ENCODE data around the gene AQP1. TPM values are rescaled to one million over a fixed set of nuclear protein-coding genes. Genes with fewer than 3 reads are reported as not detected.

AQP1 gene
- total RNA-seq, 5 donors from 2014 or later (not counting 1 experiment from before 2014, with no cell fraction given): 0.13 to 1.9 (median 0.79) TPM

DNA sequence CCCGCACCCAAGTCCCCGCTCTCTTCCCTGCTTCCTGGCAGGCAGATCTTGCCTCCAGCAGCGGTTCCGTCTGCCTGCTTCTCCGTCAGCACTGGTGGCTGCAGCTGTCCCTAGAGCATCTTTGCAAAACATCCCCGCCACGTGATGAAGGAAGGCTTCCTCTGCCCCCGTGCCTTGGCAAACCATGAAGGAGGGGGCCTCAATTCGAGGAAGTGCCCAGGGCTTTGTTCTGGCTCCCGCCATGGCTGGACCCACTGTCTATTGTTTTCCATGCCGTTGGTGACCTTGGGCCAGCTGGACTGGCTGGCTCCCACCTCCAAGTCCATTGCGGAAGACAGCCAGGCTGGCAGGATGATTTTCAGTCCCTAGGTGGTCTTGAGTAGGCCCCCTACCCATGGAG is 13.2 kb upstream of the AQP1 start:
- H3K27me3 ChIP-seq (replicated peaks in 1 of 2; ENCODE audit: control insufficient read depth in 2 of 2, extremely low read depth in 1 of 2, insufficient read depth in 2 of 2, low read length in 1 of 2): peaks cover 0 to 17% of the 10 kb centered on the region in 2 experiments
- H3K4me1 ChIP-seq (ENCODE audit: control insufficient read depth in 1 of 2, extremely low read depth in 1 of 2, insufficient read depth in 2 of 2, low read length in 2 of 2): no peaks in the 10 kb centered on the region
- no peaks in the 10 kb centered on the region for H3K9me3 ChIP-seq
- Mint-ChIP-seq H3K4me1 (no peaks in the 10 kb centered on the region), H3K4me3 (no peak overlapping the region), H3K27ac (no peak overlapping the region), H3K36me3 (no peaks in the 10 kb centered on the region), H3K9me3 (no peaks in the 10 kb centered on the region), H3K27me3 (no peaks in the 10 kb centered on the region)
- WGBS (ENCODE audit: insufficient coverage): 70% methylated on average over 9 of the region's 12 CpGs
- ATAC-seq (replicated peaks in 1 of 4): no peak
- no peak for DNase-seq
- ChIA-PET CTCF (interaction anchor here in 1 of 2 donors (0.5 to 0.7 kb wide), 3 partner anchors 32 to 43 kb away, joined by 4 to 7 read pairs (median 4); no protein-coding TSS in a partner anchor), POLR2A (no interaction called here)
- H3K4me3 ChIP-seq (ENCODE audit: control insufficient read depth in 1 of 2, extremely low read depth in 1 of 2, low read length in 1 of 2): no peak overlapping the region
- no peaks in the 10 kb centered on the region for H3K36me3 ChIP-seq (ENCODE audit: control insufficient read depth in 2 of 2, extremely low read depth in 1 of 2, insufficient read depth in 1 of 2, low read length in 1 of 2)
- H3K27ac ChIP-seq (ENCODE audit: low read length): no peak overlapping the region

DNA sequence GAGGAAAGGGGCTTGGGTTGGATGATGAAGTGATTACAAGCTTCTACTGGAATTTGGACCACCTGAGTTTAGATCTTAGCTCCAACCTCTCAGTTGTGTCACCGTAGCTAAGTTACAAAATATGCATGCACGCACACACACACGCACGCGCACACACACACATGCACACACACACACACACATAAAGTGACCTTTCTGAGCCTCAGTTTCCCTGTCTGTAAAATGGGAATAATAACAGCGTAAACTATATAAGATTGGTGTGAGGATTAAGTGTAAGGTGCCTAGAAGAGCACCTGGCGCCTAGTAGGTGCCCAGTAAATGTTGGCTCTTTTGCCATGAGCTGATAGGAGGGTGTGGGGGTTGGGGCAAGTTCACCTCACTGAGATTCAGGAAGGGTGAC is 12.6 kb upstream of the AQP1 start:
- no peak overlapping the region for H3K27ac Mint-ChIP-seq

DNA sequence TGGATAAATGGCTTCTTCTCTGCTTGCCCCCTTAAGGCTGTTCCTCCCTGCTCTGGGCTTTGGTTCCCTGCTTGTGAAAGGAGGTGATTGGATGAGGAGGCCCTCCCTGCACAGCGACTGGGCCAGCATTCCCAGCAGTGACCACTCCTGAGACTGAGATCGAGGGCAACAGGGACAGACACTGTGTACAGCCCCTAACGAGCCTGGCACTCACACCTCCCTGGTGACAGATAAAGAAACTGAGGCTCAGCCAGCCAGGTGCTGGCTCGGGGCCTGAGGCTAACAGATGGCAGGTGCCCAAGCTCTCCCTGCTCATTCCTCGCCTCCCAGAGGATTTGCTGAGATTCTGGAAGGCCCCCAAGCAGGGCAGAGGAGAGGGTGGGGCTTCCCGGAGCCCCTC is 12.0 kb upstream of the AQP1 start:
- ATAC-seq (replicated peaks in 1 of 4) (no peak), DNase-seq (no peak)
- Mint-ChIP-seq H3K9me3 (no peaks in the 10 kb centered on the region), H3K36me3 (no peaks in the 10 kb centered on the region), H3K4me1 (no peaks in the 10 kb centered on the region), H3K4me3 (no peak overlapping the region), H3K27me3 (no peaks in the 10 kb centered on the region), H3K27ac (no peak overlapping the region)
- Histone ChIP-seq H3K27ac (ENCODE audit: low read length) (no peak overlapping the region), H3K36me3 (ENCODE audit: control insufficient read depth in 2 of 2, extremely low read depth in 1 of 2, insufficient read depth in 1 of 2, low read length in 1 of 2) (no peaks in the 10 kb centered on the region), H3K4me1 (ENCODE audit: control insufficient read depth in 1 of 2, extremely low read depth in 1 of 2, insufficient read depth in 2 of 2, low read length in 2 of 2) (no peaks in the 10 kb centered on the region), H3K9me3 (no peaks in the 10 kb centered on the region), H3K4me3 (ENCODE audit: control insufficient read depth in 1 of 2, extremely low read depth in 1 of 2, low read length in 1 of 2) (no peak overlapping the region), H3K27me3 (replicated peaks in 1 of 2; ENCODE audit: control insufficient read depth in 2 of 2, extremely low read depth in 1 of 2, insufficient read depth in 2 of 2, low read length in 1 of 2) (peaks cover 0 to 14% of the 10 kb centered on the region in 2 experiments)
- 67% methylated on average over 3 of the region's 6 CpGs for whole genome bisulfite sequencing (ENCODE audit: insufficient coverage)
- ChIA-PET POLR2A (no interaction called here), CTCF (no interaction called here)

More for the DNA sequence above, 12.6 kb upstream of the AQP1 start:
- Histone ChIP-seq H3K27ac (ENCODE audit: low read length) (no peak overlapping the region), H3K9me3 (no peaks in the 10 kb centered on the region), H3K4me1 (ENCODE audit: control insufficient read depth in 1 of 2, extremely low read depth in 1 of 2, insufficient read depth in 2 of 2, low read length in 2 of 2) (no peaks in the 10 kb centered on the region), H3K27me3 (replicated peaks in 1 of 2; ENCODE audit: control insufficient read depth in 2 of 2, extremely low read depth in 1 of 2, insufficient read depth in 2 of 2, low read length in 1 of 2) (peaks cover 0 to 17% of the 10 kb centered on the region in 2 experiments), H3K36me3 (ENCODE audit: control insufficient read depth in 2 of 2, extremely low read depth in 1 of 2, insufficient read depth in 1 of 2, low read length in 1 of 2) (no peaks in the 10 kb centered on the region), H3K4me3 (ENCODE audit: control insufficient read depth in 1 of 2, extremely low read depth in 1 of 2, low read length in 1 of 2) (no peak overlapping the region)
- no peaks in the 10 kb centered on the region for H3K36me3 Mint-ChIP-seq
- no peak for DNase-seq
- ChIA-PET POLR2A (no interaction called here), CTCF (no interaction called here)
- H3K4me1 Mint-ChIP-seq: no peaks in the 10 kb centered on the region
- H3K4me3 Mint-ChIP-seq: no peak overlapping the region
- no peak for ATAC-seq (replicated peaks in 1 of 4)
- no peaks in the 10 kb centered on the region for H3K9me3 Mint-ChIP-seq
- H3K27me3 Mint-ChIP-seq: no peaks in the 10 kb centered on the region
- WGBS (ENCODE audit: insufficient coverage): 78% methylated on average over 1 of the region's 7 CpGs

DNA sequence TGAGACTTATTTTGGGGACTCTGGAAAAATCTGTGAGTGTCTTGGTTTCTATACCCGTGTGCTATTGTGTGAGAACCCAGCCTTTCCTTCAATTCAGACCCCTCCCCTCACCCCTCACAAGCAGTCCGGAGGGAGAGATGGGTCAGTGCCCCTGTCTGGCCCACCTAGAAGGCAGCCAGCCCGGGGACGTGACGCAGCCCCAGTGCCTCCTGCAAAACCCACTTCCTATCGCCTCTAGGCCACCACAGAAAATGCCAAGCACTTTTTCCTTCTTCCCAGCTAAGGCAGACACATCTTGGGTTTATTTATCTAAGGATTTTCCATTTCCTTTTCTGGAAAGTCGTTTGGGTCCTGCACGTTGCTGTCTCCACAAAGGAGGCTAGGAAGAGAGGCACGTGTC is 11.6 kb upstream of the AQP1 start:
- Histone ChIP-seq H3K4me3 (ENCODE audit: control insufficient read depth in 1 of 2, extremely low read depth in 1 of 2, low read length in 1 of 2) (no peak overlapping the region), H3K4me1 (ENCODE audit: control insufficient read depth in 1 of 2, extremely low read depth in 1 of 2, insufficient read depth in 2 of 2, low read length in 2 of 2) (no peaks in the 10 kb centered on the region), H3K27ac (ENCODE audit: low read length) (no peak overlapping the region), H3K36me3 (ENCODE audit: control insufficient read depth in 2 of 2, extremely low read depth in 1 of 2, insufficient read depth in 1 of 2, low read length in 1 of 2) (no peaks in the 10 kb centered on the region), H3K27me3 (replicated peaks in 1 of 2; ENCODE audit: control insufficient read depth in 2 of 2, extremely low read depth in 1 of 2, insufficient read depth in 2 of 2, low read length in 1 of 2) (peaks cover 0 to 11% of the 10 kb centered on the region in 2 experiments), H3K9me3 (no peaks in the 10 kb centered on the region)
- no peak for ATAC-seq (replicated peaks in 1 of 4)
- H3K9me3 Mint-ChIP-seq: no peaks in the 10 kb centered on the region
- ChIA-PET CTCF (no interaction called here), POLR2A (no interaction called here)
- no peak overlapping the region for H3K27ac Mint-ChIP-seq
- DNase-seq: no peak
- no peaks in the 10 kb centered on the region for H3K4me1 Mint-ChIP-seq
- WGBS (ENCODE audit: insufficient coverage): 54% methylated on average over 6 of the region's 9 CpGs
- H3K36me3 Mint-ChIP-seq: no peaks in the 10 kb centered on the region
- no peak overlapping the region for H3K4me3 Mint-ChIP-seq
- no peaks in the 10 kb centered on the region for H3K27me3 Mint-ChIP-seq

DNA sequence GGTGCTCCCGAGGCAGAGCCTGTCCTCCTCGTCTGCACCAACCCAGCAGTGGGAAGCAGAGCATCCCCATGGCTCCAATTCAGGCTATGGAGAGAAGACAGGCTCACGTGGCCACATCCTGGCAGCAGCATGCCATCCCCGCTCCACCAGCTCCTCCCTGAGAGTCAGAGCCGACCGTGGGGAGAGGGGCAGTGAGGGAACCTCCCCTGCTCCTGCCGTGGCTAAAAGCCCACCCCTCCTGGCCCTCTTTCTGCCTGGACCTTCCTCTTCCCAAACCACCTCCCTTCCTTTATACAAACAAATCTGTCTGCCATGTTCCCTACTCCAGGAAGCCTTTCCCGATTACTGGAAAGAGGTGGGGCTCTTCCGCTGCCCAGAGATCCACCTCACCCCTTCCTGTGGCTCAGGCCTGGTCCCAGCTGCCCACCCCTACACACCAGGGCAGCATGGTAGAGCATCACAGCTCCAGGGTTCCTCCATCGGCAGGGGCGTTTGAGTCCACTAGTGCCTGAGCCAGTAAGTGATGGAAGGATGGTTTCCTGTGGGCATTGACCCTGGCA is 10.8 kb upstream of the AQP1 start:
- ChIA-PET POLR2A (no interaction called here), CTCF (no interaction called here)
- Mint-ChIP-seq H3K9me3 (no peaks in the 10 kb centered on the region), H3K27ac (no peak overlapping the region), H3K36me3 (no peaks in the 10 kb centered on the region), H3K27me3 (no peaks in the 10 kb centered on the region), H3K4me1 (no peaks in the 10 kb centered on the region), H3K4me3 (no peak overlapping the region)
- Histone ChIP-seq H3K36me3 (ENCODE audit: control insufficient read depth in 2 of 2, extremely low read depth in 1 of 2, insufficient read depth in 1 of 2, low read length in 1 of 2) (no peaks in the 10 kb centered on the region), H3K4me1 (ENCODE audit: control insufficient read depth in 1 of 2, extremely low read depth in 1 of 2, insufficient read depth in 2 of 2, low read length in 2 of 2) (no peaks in the 10 kb centered on the region), H3K27ac (ENCODE audit: low read length) (no peak overlapping the region), H3K27me3 (replicated peaks in 1 of 2; ENCODE audit: control insufficient read depth in 2 of 2, extremely low read depth in 1 of 2, insufficient read depth in 2 of 2, low read length in 1 of 2) (peaks cover 0 to 11% of the 10 kb centered on the region in 2 experiments), H3K9me3 (no peaks in the 10 kb centered on the region), H3K4me3 (ENCODE audit: control insufficient read depth in 1 of 2, extremely low read depth in 1 of 2, low read length in 1 of 2) (no peak overlapping the region)
- 64% methylated on average over 2 of the region's 11 CpGs for WGBS (ENCODE audit: insufficient coverage)
- no peak for ATAC-seq (replicated peaks in 1 of 4)
- no peak for DNase-seq

DNA sequence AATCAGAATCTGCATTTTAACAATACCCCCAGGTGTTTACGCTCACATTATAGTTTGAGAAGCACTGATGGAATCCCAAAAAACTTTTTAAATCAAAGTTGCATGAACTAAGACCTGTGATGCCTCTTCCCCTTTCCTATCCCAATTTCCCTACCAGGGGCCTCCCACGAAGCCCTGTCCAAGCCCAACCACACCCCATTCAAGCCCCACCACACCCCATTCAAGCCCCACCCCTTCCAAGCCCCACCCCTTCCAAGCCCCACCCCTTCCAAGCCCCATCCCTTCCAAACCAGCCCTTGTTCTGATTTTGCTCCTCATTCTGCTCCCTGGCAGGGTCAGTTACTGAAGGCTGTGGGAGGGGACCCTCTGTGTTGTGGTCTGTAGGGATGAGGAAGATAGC is 9.8 kb upstream of the AQP1 start:
- no peaks in the 10 kb centered on the region for H3K4me1 ChIP-seq (ENCODE audit: control insufficient read depth in 1 of 2, extremely low read depth in 1 of 2, insufficient read depth in 2 of 2, low read length in 2 of 2)
- ATAC-seq (replicated peaks in 1 of 4) (no peak), DNase-seq (no peak)
- no peaks in the 10 kb centered on the region for H3K9me3 ChIP-seq
- 100% methylated on average over 1 of the region's 2 CpGs for WGBS (ENCODE audit: insufficient coverage)
- no peaks in the 10 kb centered on the region for H3K36me3 ChIP-seq (ENCODE audit: control insufficient read depth in 2 of 2, extremely low read depth in 1 of 2, insufficient read depth in 1 of 2, low read length in 1 of 2)
- ChIA-PET POLR2A (no interaction called here), CTCF (no interaction called here)
- H3K4me3 ChIP-seq (ENCODE audit: control insufficient read depth in 1 of 2, extremely low read depth in 1 of 2, low read length in 1 of 2): no peak overlapping the region
- H3K36me3 Mint-ChIP-seq: no peaks in the 10 kb centered on the region
- no peaks in the 10 kb centered on the region for H3K9me3 Mint-ChIP-seq
- no peaks in the 10 kb centered on the region for H3K27me3 Mint-ChIP-seq
- no peaks in the 10 kb centered on the region for H3K4me1 Mint-ChIP-seq
- no peak overlapping the region for H3K27ac ChIP-seq (ENCODE audit: low read length)
- peaks cover 0 to 7% of the 10 kb centered on the region in 2 experiments for H3K27me3 ChIP-seq (replicated peaks in 1 of 2; ENCODE audit: control insufficient read depth in 2 of 2, extremely low read depth in 1 of 2, insufficient read depth in 2 of 2, low read length in 1 of 2)
- H3K27ac Mint-ChIP-seq: no peak overlapping the region
- H3K4me3 Mint-ChIP-seq: no peak overlapping the region

DNA sequence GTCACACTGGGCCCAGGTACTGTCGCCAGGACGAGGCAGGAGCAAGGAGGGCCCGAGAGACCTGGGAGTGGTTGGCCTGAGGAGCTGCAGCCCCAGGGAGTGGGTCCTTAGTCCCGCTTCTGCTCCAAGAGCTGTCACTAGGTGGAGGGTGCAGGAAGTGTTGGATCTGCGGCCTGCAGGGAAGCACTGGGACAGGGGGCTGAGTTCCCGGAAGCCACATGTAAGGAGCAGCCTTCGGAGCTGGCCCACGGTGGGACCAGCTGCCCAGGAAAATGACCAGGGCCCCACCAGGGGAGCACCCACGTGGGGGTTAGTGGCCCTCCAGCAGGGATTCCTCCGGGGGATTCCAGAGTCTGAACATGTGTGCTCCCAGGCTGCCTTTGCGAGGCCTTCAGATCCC is 9.2 kb upstream of the AQP1 start:
- H3K9me3 ChIP-seq: no peaks in the 10 kb centered on the region
- ATAC-seq (replicated peaks in 1 of 4) (no peak), DNase-seq (no peak)
- H3K4me1 ChIP-seq (ENCODE audit: control insufficient read depth in 1 of 2, extremely low read depth in 1 of 2, insufficient read depth in 2 of 2, low read length in 2 of 2): no peaks in the 10 kb centered on the region
- peaks cover 0 to 8% of the 10 kb centered on the region in 2 experiments for H3K27me3 ChIP-seq (replicated peaks in 1 of 2; ENCODE audit: control insufficient read depth in 2 of 2, extremely low read depth in 1 of 2, insufficient read depth in 2 of 2, low read length in 1 of 2)
- no peaks in the 10 kb centered on the region for H3K9me3 Mint-ChIP-seq
- ChIA-PET CTCF (no interaction called here), POLR2A (no interaction called here)
- H3K27ac Mint-ChIP-seq: no peak overlapping the region
- no peak overlapping the region for H3K4me3 ChIP-seq (ENCODE audit: control insufficient read depth in 1 of 2, extremely low read depth in 1 of 2, low read length in 1 of 2)
- H3K36me3 Mint-ChIP-seq: no peaks in the 10 kb centered on the region
- no peaks in the 10 kb centered on the region for H3K36me3 ChIP-seq (ENCODE audit: control insufficient read depth in 2 of 2, extremely low read depth in 1 of 2, insufficient read depth in 1 of 2, low read length in 1 of 2)
- H3K4me3 Mint-ChIP-seq: no peak overlapping the region
- WGBS (ENCODE audit: insufficient coverage): 84% methylated on average over 10 of the region's 11 CpGs
- no peak overlapping the region for H3K27ac ChIP-seq (ENCODE audit: low read length)
- no peaks in the 10 kb centered on the region for H3K27me3 Mint-ChIP-seq
- H3K4me1 Mint-ChIP-seq: no peaks in the 10 kb centered on the region
